Measurements from ENCODE around the gene MAN1A2.

Gene MAN1A2

DNA sequence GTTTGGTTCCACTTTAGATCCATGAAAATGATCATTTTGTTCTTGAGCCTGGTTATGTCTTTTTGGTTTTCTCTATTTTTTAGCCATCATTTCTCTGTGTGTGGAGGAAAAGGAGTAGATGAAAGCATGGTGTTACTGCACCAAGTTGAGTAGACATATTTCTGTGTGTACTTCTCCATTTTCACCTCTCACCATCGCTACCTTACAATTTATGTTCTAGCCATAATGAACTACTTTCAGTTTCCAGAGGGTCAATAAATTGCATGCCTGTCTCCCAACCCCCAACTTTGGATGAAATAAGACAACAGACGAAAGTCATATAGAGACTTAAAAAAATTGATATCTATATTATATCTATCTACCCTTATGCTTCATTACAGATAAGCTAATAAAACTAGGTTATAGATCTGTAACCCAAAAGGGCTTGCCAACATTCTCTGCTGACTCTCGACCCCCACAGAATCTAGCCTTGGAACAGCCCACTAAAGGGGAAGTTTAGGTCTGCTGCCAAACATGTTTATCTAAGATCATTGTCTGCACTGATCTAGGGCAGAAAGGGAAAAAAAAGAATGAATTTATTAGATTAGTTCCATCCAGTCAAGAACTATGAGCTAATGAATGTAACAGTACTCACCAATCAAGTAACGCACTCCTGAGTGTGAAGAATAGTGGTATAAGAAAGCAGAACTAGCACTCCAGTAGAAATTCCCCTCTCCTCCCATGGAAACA is 7.5 kb upstream of the MAN1A2 start:
- in situ Hi-C loops (cut with MboI; ENCODE audit: low sequenced_read_pairs), result no loop called here

- in situ Hi-C loops (cut with MboI; ENCODE audit: low sequenced_read_pairs), result no loop called here
Measured at GRCh38 chr1:117362986-117363385, 4.3 kb upstream of the MAN1A2 start.

GRCh38 chr1:117363571-117364048 is 3.6 kb upstream of the MAN1A2 start:
- in situ Hi-C loops (cut with MboI; ENCODE audit: low sequenced_read_pairs), result no loop called here

DNA sequence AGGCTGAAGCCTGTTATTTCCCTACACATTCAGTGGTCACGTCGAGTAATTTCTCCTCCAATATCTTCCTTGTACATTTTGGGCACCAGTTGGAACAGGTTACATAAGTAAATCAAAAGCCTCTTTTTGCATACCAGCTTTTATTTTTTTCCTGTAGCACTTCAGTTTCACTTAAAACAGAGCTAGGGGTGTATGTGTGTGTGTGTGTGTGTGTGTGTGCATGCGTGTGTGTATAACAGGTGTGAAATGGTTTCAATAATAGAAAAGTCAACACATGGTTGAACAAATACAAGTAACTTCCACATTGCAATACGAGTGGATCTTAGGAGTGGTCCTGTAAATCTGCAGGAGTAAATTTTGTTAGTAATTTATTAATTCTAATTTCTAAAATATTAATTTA is 3.0 kb upstream of the MAN1A2 start:
- in situ Hi-C loops (cut with MboI; ENCODE audit: low sequenced_read_pairs), result no loop called here

GRCh38 chr1:117365350-117366176 is 1.7 kb upstream of the MAN1A2 start:
- in situ Hi-C loops (cut with MboI; ENCODE audit: low sequenced_read_pairs), result no loop called here

DNA sequence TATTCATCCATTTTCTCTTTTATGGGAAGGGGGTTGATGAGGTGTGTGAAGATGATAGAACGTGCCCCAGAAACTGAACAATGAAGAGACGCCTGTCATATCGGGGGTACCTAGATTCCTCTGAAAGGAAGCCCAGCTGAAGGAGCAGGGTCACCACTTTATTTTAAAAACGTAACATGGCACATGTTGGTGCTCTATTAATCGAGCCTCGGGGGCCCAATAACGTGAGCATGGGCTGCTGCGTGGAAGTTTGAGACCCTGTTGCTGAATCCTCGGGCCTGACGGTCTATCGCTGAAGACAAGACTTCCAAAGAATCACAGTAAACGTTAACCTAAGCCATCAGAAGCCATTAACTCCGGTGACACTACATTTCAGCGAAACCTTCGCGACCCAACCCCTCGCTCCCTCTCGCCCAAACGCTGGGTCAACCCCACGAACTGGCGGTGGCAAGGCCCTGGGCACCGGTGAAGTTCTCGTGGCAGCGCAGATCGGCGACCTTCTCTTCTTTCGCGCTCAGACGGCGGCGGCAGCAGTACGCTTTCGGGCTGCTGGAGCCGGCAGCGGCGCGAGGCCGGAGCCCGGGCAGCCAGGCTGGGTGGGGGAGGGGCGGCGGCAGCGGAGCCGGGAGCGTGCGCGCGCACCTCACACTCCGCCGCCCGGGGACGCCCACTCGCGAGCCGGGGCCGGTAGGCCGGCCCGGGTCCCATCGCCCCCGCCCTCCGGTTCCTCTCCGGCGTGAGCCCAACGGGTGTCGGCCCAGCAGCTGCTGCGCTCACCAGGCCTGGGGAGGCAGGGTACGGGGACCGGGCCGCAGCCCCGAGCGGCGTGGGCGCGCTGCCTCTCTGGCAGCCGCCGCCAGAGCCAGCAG is 838 bp upstream of the MAN1A2 start:
- in situ Hi-C loops (cut with MboI; ENCODE audit: low sequenced_read_pairs), result no loop called here

DNA sequence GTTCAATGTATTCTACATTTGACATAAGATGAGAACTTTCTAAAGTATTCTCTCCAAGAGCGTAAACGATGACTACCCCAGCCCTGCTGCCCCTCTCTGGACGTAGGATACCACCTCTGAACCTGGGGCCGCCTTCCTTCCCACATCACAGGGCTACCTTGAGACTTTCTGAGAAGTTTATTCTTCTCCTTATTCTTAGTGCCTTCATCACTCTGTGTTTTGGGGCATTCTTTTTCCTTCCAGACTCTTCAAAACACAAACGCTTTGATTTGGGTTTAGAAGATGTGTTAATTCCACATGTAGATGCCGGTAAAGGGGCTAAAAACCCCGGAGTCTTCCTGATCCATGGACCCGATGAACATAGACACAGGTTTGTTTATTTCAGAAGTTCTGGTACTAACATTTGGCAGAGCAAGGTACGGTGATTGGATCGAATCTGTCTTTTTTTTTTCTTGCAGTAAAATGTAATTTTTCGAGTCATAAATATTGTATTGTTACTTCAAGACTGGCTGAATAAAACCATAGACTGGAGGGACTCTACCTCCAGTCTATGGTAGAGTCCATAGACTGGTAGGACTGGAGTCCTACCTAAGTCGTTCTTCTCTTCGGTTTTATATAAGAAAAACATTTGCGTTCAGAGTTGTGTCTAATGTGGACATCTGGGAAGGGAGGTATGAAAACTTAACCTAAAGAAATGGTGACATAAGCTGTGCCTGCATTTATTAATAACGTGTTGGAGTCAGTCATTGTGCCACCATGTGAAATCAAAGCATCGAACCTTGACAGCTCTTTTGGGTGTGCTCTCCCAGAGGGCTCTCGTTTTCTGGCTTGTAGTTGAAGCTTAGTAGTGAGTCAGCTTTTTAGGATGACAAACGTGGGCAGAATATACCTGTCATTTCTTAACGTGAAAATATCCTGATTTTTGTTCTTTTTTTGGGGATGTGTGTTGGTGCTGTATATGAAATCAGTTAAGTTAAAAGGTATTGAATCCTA is 1.2 kb downstream of the MAN1A2 start:
- in situ Hi-C loops (cut with MboI; ENCODE audit: low sequenced_read_pairs), result no loop called here

- in situ Hi-C loops (cut with MboI; ENCODE audit: low sequenced_read_pairs), result no loop called here
Measured at GRCh38 chr1:117370071-117370470, 2.8 kb downstream of the MAN1A2 start.

GRCh38 chr1:117370509-117370908 is 3.3 kb downstream of the MAN1A2 start:
- in situ Hi-C loops (cut with MboI; ENCODE audit: low sequenced_read_pairs), result no loop called here

GRCh38 chr1:117371441-117372151 is 4.3 kb downstream of the MAN1A2 start:
- in situ Hi-C loops (cut with MboI; ENCODE audit: low sequenced_read_pairs), result no loop called here

DNA sequence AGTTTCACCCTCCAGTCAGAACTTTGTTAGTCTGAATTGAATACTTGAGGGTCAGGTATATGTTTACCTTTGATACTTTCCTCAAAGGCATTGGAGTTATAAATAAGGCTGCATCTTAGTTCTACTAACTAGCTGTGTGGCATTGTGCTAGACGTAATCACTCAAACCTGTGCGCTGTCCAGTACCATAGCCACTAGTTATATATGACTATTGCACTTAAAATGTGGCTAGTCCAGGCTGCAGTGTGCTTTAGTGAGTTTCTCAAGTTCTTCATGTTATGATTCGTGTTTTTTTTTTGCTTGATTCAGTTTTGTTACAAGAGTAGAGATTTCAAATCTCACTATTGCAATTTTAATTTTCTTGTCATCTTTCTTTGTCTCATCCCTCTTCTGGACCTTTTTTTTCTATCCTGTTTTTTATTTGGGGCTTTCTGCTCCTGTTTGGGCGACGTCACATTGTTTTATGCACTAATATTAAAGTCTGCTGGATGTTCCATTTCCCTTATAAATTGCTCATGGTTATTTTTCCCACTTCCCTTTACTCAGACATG is 5.7 kb downstream of the MAN1A2 start:
- in situ Hi-C loops (cut with MboI; ENCODE audit: low sequenced_read_pairs), result no loop called here

DNA sequence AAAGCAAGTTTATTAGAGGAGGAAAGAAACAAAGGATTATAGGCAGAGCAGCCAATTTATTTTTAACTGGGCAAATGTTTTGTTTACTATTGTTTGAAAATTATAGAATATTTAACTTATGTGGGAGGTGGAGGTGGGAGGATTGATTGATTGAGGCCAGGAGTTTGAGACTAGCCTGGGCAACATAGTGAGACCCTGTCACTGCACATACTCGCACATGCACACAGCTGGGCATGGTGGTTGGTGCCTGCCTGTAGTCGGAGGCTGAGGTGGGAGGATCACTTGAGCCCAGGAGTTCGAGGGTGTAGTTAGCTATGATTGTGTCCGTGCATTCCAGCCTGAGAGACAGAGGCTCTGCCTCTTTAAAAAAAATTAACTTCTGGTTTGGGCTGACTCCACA is 6.7 kb downstream of the MAN1A2 start:
- in situ Hi-C loops (cut with MboI; ENCODE audit: low sequenced_read_pairs), result no loop called here

- in situ Hi-C loops (cut with MboI; ENCODE audit: low sequenced_read_pairs), result no loop called here
Measured at GRCh38 chr1:117375327-117375726, 8.1 kb downstream of the MAN1A2 start.

GRCh38 chr1:117387060-117387633 is 19.9 kb downstream of the MAN1A2 start:
- in situ Hi-C loops (cut with MboI; ENCODE audit: low sequenced_read_pairs), result no loop called here

DNA sequence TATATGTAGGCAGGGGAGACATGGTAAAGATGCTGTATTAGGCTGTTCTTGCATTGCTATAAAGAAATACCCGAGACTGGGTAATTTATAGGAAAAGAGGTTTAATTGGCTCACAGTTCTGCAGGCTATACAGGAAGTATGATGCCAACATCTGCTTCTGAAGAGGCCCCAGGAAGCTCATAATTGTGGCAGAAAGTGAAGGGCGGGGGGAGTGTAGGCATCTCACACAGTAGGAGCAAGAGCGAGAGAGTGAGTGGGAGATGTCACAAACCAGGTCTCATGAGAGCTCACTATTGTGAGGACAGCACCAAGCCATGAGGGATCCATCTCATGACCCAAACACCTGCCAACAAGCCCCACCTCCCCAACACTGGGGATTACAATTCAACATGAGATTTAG is 21.1 kb downstream of the MAN1A2 start:
- in situ Hi-C loops (cut with MboI; ENCODE audit: low sequenced_read_pairs), result no loop called here

- in situ Hi-C loops (cut with MboI; ENCODE audit: low sequenced_read_pairs), result no loop called here
Measured at GRCh38 chr1:117389284-117389683, 22.0 kb downstream of the MAN1A2 start.

DNA sequence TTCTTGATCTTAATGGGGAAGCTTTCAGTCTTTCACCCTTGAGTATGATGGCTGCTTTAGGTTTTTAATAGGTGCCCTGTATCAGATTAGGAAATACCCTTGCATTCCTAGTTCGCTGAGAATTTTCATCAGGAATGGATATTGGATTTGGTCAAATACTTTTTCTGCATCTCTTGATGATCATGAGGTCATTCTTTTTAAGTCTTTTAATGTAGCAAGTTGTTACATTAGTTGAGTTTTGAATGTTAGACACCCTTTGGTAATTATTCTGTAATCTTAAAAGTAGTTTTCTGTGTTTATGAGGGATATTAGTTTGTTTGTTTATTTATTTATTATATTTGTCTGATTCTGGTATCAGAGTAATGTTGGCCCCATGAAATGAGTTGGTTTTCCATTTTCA is 22.5 kb downstream of the MAN1A2 start:
- in situ Hi-C loops (cut with MboI; ENCODE audit: low sequenced_read_pairs), result no loop called here

GRCh38 chr1:117392771-117393170 is 25.5 kb downstream of the MAN1A2 start:
- in situ Hi-C loops (cut with MboI; ENCODE audit: low sequenced_read_pairs), result no loop called here

DNA sequence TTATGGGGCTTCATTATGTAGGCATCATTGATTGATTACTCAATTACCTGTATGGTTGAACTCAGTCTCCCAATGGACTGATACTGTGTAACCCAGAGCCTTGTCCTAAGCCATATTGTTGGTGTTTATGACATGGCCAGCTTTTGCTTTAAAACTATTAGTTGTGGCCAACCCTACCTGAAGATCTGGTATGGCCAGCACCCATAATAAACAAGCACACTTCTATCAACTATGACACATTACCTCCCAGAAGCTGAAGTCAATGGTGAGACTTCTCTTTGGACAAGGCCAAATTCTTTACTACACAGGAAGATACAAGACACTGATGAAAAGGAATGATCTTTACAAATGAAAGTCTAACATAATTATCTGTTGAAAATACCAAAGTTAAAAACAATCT is 28.8 kb downstream of the MAN1A2 start:
- in situ Hi-C loops (cut with MboI; ENCODE audit: low sequenced_read_pairs), result no loop called here

All from hTERT RPE-1 (cell line).